Liver (tissue), 9 donors: Measurements from ENCODE around the gene CDC42SE2. TPM values are rescaled to one million over a fixed set of nuclear protein-coding genes. Genes with fewer than 3 reads are reported as not detected.

Experiments
- DNase-seq: peaks from one replicate; pipeline ENCODE4 v3.0.0-alpha.2; 2017; ENCODE audit warnings: low spot score
- H3K27ac ChIP-seq, 2 donors: one replicate each; pipeline ENCODE4 v1.7.0; 2013; ENCODE audit warnings: inconsistent platforms in 2 of 2, low read length in 2 of 2, control low read depth in 1 of 2, low read depth in 1 of 2, mild to moderate bottlenecking in 1 of 2
- H3K27me3 ChIP-seq, 4 donors: one replicate each; pipeline versions ENCODE4 v1.6.1 to v1.7.0; 2013; ENCODE audit warnings: low read length in 3 of 4, inconsistent platforms in 1 of 4, mild to moderate bottlenecking in 1 of 4, moderate library complexity in 1 of 4; ENCODE audit not compliant: control insufficient read depth in 4 of 4, insufficient read depth in 4 of 4
- H3K36me3 ChIP-seq, 4 donors: one replicate each; pipeline versions ENCODE4 v1.6.1 to v1.7.0; 2013; ENCODE audit warnings: low read length in 3 of 4, mild to moderate bottlenecking in 3 of 4, low read depth in 1 of 4, moderate library complexity in 1 of 4; ENCODE audit not compliant: control insufficient read depth in 4 of 4, insufficient read depth in 3 of 4
- H3K4me1 ChIP-seq, 4 donors: one replicate each; pipeline versions ENCODE4 v1.6.1 to v1.7.0; 2013; ENCODE audit warnings: low read length in 3 of 4, mild to moderate bottlenecking in 3 of 4, moderate library complexity in 1 of 4; ENCODE audit not compliant: control insufficient read depth in 4 of 4, insufficient read depth in 4 of 4
- H3K4me3 ChIP-seq, 3 donors: one replicate each; pipeline versions ENCODE4 v1.6.1 to v1.7.0; 2013; ENCODE audit warnings: low read length in 3 of 3, control low read depth in 1 of 3, low read depth in 1 of 3, mild to moderate bottlenecking in 1 of 3
- H3K9ac ChIP-seq, 2 donors: one replicate each; pipeline ENCODE4 v1.7.0; 2013; ENCODE audit warnings: low read length in 2 of 2, mild to moderate bottlenecking in 2 of 2, moderate library complexity in 2 of 2, control low read depth in 1 of 2, low read depth in 1 of 2
- H3K9me3 ChIP-seq, 4 donors: one replicate each; pipeline versions ENCODE4 v1.6.1 to v1.7.0; 2013; ENCODE audit warnings: low read length in 3 of 4; ENCODE audit not compliant: control insufficient read depth in 4 of 4
- EGR1 ChIP-seq, 2 donors: IDR thresholded peaks; 2 replicates each; pipeline ENCODE4 v1.6.1; 2016 to 2018; ENCODE audit warnings: antibody characterized with exemption in 2 of 2, low read depth in 2 of 2
- FOXA1 ChIP-seq: IDR thresholded peaks from 2 replicates; pipeline ENCODE4 v1.6.1; 2016; ENCODE audit warnings: antibody characterized with exemption
- FOXA2 ChIP-seq: IDR thresholded peaks from 2 replicates; pipeline ENCODE4 v1.6.1; 2016; ENCODE audit warnings: antibody characterized with exemption
- HNF4A ChIP-seq, 2 donors: conservative IDR thresholded peaks; 2 replicates each; pipeline ENCODE4 v1.6.1; 2016; ENCODE audit warnings: antibody characterized with exemption in 2 of 2, mild to moderate bottlenecking in 2 of 2
- HNF4G ChIP-seq: IDR thresholded peaks from 2 replicates; pipeline ENCODE4 v1.6.1; 2016; ENCODE audit warnings: antibody characterized with exemption
- JUND ChIP-seq, 2 donors: IDR thresholded peaks; 2 replicates each; pipeline ENCODE4 v1.6.1; 2016; ENCODE audit warnings: antibody characterized with exemption in 2 of 2
- NR2F2 ChIP-seq: IDR thresholded peaks from 2 replicates; pipeline ENCODE4 v1.6.1; 2016; ENCODE audit warnings: antibody characterized with exemption
- RAD21 ChIP-seq, 2 donors: IDR thresholded peaks; 2 replicates each; pipeline ENCODE4 v1.6.1; 2016; ENCODE audit warnings: antibody characterized with exemption in 2 of 2, mild to moderate bottlenecking in 2 of 2
- REST ChIP-seq: IDR thresholded peaks from 2 replicates; pipeline ENCODE4 v1.6.1; 2016; ENCODE audit warnings: antibody characterized with exemption, mild to moderate bottlenecking
- SP1 ChIP-seq: IDR thresholded peaks from 2 replicates; pipeline ENCODE4 v1.6.1; 2018; ENCODE audit warnings: antibody characterized with exemption, mild to moderate bottlenecking
- TAF1 ChIP-seq: conservative IDR thresholded peaks from 2 replicates; pipeline ENCODE4 v1.6.1; 2016; ENCODE audit warnings: antibody characterized with exemption, mild to moderate bottlenecking
- ZBTB33 ChIP-seq: IDR thresholded peaks from 2 replicates; pipeline ENCODE4 v1.6.1; 2016; ENCODE audit warnings: antibody characterized with exemption
- WGBS: extraction: QIAGEN DNeasy Blood & Tissue Kit; methylation state at CpG from one replicate; pipeline ENCODE4 v1.1.7; 2013; 5-methylcytosine and 5-hydroxymethylcytosine counted together
- polyA plus RNA-seq, 2 donors: library from polyadenylated mRNA; stranded (reverse) in 1 of 2; unstranded in 1 of 2; fragments of 200-250 nt in 1 of 2; fragments of >200 nt in 1 of 2; fragmentation: Nextera tagmentation in 1 of 2; extraction: Ambion mirVana in 1 of 2; gene quantifications; one replicate each; pipeline versions ENCODE4 v1.2.1 to v1.2.3, GENCODE V29; 2013 to 2015
- total RNA-seq, 2 donors: library from RNA; depleted of rRNA; stranded (reverse); fragments of >200 nt; gene quantifications; one replicate each; pipeline ENCODE4 v1.2.3, GENCODE V29; 2014
- TF ChIP-seq, protein P1 (sequence below): fragments of 150-350 bp; IDR thresholded peaks from 2 replicates; pipeline ENCODE4 v1.5.1; 2017; ENCODE audit warnings: improper control_type of control experiment, low read depth, low read length; ENCODE audit not compliant: missing input control
- TF ChIP-seq, protein P2 (sequence below): IDR thresholded peaks from 2 replicates; pipeline ENCODE4 v1.6.1; 2016; ENCODE audit warnings: antibody characterized with exemption
- TF ChIP-seq, protein P3 (sequence below): IDR thresholded peaks from 2 replicates; pipeline ENCODE4 v1.6.1; 2016; ENCODE audit warnings: antibody characterized with exemption
- donor health status: healthy.
- donor health status: healthy.
- donor health status: healthy.
- donor health status: healthy.
- donor health status: healthy.

The CDC42SE2 gene
- total and polyA plus RNA-seq, 4 donors, result 7.8 to 31.7 (median 17.0) TPM

DNA sequence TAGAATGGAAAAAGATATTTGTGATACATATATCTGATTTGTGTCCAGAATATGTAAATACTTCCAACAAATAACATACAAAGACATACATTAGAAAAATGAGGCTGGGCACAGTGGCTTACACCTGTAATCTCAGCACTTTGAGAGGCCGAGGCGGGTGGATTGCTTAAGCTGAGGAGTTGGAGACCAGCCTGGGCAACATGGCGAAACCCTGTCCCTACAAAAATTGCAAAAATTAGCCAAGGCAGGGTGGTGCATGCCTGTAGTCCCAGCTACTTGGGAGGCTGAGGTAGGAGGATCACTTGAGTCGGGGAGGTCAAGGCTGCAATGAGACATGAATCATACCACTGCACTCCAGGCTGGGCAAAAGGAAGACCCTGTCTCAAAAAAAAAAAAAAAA, 46.1 kb upstream of the CDC42SE2 start (continued):
- TF ChIP-seq, protein P1, sequence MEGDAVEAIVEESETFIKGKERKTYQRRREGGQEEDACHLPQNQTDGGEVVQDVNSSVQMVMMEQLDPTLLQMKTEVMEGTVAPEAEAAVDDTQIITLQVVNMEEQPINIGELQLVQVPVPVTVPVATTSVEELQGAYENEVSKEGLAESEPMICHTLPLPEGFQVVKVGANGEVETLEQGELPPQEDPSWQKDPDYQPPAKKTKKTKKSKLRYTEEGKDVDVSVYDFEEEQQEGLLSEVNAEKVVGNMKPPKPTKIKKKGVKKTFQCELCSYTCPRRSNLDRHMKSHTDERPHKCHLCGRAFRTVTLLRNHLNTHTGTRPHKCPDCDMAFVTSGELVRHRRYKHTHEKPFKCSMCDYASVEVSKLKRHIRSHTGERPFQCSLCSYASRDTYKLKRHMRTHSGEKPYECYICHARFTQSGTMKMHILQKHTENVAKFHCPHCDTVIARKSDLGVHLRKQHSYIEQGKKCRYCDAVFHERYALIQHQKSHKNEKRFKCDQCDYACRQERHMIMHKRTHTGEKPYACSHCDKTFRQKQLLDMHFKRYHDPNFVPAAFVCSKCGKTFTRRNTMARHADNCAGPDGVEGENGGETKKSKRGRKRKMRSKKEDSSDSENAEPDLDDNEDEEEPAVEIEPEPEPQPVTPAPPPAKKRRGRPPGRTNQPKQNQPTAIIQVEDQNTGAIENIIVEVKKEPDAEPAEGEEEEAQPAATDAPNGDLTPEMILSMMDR, result no peak
- no peak for TF ChIP-seq TAF1
- TF ChIP-seq EGR1 (IDR thresholded peaks at IDR 0.05; ENCODE audit: low read depth in 2 of 2), result no peak
- no peak for TF ChIP-seq NR2F2
- TF ChIP-seq JUND (IDR thresholded peaks at IDR 0.05), result no peak
- no peak for TF ChIP-seq FOXA1
- no peak for TF ChIP-seq SP1

DNA sequence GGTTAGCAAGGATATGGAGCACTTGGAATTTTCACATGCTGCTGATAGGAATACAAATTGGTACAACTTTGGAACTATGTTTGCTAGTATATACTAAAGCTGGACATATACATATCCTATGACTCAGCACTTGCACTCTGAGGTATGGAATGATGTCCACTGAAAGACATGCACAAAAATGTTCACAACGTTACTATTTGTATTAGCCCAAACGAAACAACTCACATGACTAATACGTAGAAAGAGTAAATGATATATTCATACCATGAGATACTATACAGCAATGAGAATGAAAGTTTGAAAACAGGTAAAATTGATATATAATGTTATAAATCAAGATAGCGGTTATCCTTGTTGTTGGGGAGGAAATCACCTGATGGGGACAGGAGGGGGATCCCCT, 45.5 kb upstream of the CDC42SE2 start:
- Histone ChIP-seq H3K36me3 (no peaks in the 10 kb centered on the region), H3K4me1 (no peaks in the 10 kb centered on the region), H3K9ac (no peak overlapping the region), H3K4me3 (no peak overlapping the region), H3K9me3 (no peaks in the 10 kb centered on the region), H3K27me3 (no peaks in the 10 kb centered on the region), H3K27ac (no peak overlapping the region)
- DNase-seq, result no peak
- TF ChIP-seq EGR1 (IDR thresholded peaks at IDR 0.05; ENCODE audit: low read depth in 2 of 2) (no peak), ZBTB33 (no peak), FOXA1 (no peak), HNF4A (conservative IDR thresholded peaks at IDR 0.05) (no peak), NR2F2 (no peak), RAD21 (IDR thresholded peaks at IDR 0.05) (no peak), FOXA2 (no peak), SP1 (no peak), HNF4G (no peak), JUND (IDR thresholded peaks at IDR 0.05) (no peak), REST (no peak), TAF1 (no peak)
- TF ChIP-seq, protein P2, sequence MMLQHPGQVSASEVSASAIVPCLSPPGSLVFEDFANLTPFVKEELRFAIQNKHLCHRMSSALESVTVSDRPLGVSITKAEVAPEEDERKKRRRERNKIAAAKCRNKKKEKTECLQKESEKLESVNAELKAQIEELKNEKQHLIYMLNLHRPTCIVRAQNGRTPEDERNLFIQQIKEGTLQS, result no peak
- TF ChIP-seq, protein P3, sequence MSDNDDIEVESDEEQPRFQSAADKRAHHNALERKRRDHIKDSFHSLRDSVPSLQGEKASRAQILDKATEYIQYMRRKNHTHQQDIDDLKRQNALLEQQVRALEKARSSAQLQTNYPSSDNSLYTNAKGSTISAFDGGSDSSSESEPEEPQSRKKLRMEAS, result no peak
- WGBS, result 89% methylated on average over 4 of the region's 4 CpGs
